Esophagus (tissue), 2 donors: ENCODE results near the gene ARHGAP22. TPM values are rescaled to one million over a fixed set of nuclear protein-coding genes. Genes with fewer than 3 reads are reported as not detected.
"Not testable (repeated sequence)": the region's sequence is repeated elsewhere in the genome, so short reads cannot be mapped to it uniquely, and the experiment has no call there.

ENCODE experiments used
- H3K27ac ChIP-seq, 2 donors: one replicate each; pipeline ENCODE4 v1.5.1; 2013; ENCODE audit warnings: low read depth in 2 of 2, mild to moderate bottlenecking in 2 of 2, inconsistent platforms in 1 of 2, low read length in 1 of 2, moderate library complexity in 1 of 2
- H3K27me3 ChIP-seq, 2 donors: one replicate each; pipeline ENCODE4 v1.6.1; 2013; ENCODE audit warnings: low read length in 2 of 2, control low read depth in 1 of 2, mild to moderate bottlenecking in 1 of 2; ENCODE audit not compliant: insufficient read depth in 2 of 2, control insufficient read depth in 1 of 2
- H3K36me3 ChIP-seq, 2 donors: one replicate each; pipeline ENCODE4 v1.6.1; 2013; ENCODE audit warnings: low read length in 1 of 2; ENCODE audit not compliant: control insufficient read depth in 2 of 2, insufficient read depth in 2 of 2
- H3K4me1 ChIP-seq, 2 donors: one replicate each; pipeline ENCODE4 v1.6.1; 2013; ENCODE audit warnings: low read length in 1 of 2; ENCODE audit not compliant: control insufficient read depth in 2 of 2, insufficient read depth in 2 of 2
- H3K4me3 ChIP-seq, 2 donors: one replicate each; pipeline ENCODE4 v1.5.1; 2013; ENCODE audit warnings: low read length in 2 of 2, mild to moderate bottlenecking in 2 of 2, low read depth in 1 of 2, moderate library complexity in 1 of 2
- H3K9me3 ChIP-seq, 2 donors: one replicate each; pipeline ENCODE4 v1.6.1; 2013; ENCODE audit warnings: mild to moderate bottlenecking in 2 of 2, low read depth in 1 of 2, low read length in 1 of 2, moderate library complexity in 1 of 2; ENCODE audit not compliant: control insufficient read depth in 2 of 2, insufficient read depth in 1 of 2
- WGBS, 2 donors: extraction: QIAGEN DNeasy Blood & Tissue Kit; methylation state at CpG; one replicate each; pipeline ENCODE4 v1.1.7; 2013; 5-methylcytosine and 5-hydroxymethylcytosine counted together
- polyA plus RNA-seq, 2 donors: library from polyadenylated mRNA; stranded (reverse); fragments of 200-250 nt; gene quantifications; one replicate each; pipeline ENCODE4 v1.2.3, GENCODE V29; 2013
- donor health status: healthy with polysubstance abuse.
- donor health status: Bipolar disorder and iron deficiency.

The ARHGAP22 gene
- polyA plus RNA-seq, 2 donors, result 1.2 to 1.6 TPM

DNA sequence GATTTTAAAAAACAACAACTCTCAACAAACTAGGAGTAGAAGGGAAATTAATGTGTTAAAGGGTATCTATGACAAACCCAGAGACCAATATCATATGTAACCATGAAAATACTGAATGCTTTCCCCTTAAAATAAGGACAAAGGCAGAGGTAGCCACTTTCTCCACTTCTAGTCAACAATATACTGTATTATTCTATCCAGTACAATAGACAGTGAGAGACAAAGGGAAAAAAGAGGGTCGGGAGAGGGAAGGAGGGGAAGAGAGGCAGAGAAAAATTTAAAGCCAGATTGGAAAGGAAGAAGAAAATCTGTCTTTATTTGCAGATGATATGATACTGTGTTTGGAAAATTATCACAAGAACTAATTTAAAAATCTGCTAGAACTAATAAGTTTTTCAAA is 40.7 kb upstream of the ARHGAP22 start:
- Histone ChIP-seq H3K36me3 (no peaks in the 10 kb centered on the region), H3K9me3 (no peaks in the 10 kb centered on the region), H3K27me3 (no peaks in the 10 kb centered on the region), H3K27ac (no peak overlapping the region), H3K4me1 (no peaks in the 10 kb centered on the region), H3K4me3 (no peak overlapping the region)
- WGBS, 2 donors, result 63 to 69% methylated on average over 1 of the region's 1 CpG

DNA sequence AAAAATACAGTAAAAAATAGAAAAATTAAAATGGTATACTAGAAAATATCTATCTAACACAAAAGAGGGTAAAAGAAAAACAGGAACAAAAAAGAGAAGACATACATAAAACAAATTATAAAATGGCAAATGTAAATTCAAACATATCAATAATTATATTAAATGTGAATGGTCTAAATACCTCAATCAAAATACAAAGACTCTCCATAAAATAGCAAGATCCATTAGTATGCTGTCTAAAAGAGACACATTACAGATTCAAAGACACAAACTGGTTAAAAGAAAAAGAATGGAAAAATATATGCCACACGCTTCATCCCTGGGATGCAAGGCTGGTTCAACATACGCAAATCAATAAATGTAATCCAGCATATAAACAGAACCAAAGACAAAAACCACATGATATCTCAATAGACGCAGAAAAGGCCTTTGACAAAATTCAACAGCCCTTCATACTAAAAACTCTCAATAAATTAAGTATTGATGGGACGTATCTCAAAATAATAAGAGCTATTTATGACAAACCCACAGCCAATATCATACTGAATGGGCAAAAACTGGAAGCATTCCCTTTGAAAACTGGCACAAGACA is 36.3 kb upstream of the ARHGAP22 start:
- not testable (repeated sequence) for H3K9me3 ChIP-seq, H3K27ac ChIP-seq, H3K4me3 ChIP-seq, H3K4me1 ChIP-seq, H3K27me3 ChIP-seq, H3K36me3 ChIP-seq
- WGBS, 2 donors, result 94 to 95% methylated on average over 4 of the region's 4 CpGs

DNA sequence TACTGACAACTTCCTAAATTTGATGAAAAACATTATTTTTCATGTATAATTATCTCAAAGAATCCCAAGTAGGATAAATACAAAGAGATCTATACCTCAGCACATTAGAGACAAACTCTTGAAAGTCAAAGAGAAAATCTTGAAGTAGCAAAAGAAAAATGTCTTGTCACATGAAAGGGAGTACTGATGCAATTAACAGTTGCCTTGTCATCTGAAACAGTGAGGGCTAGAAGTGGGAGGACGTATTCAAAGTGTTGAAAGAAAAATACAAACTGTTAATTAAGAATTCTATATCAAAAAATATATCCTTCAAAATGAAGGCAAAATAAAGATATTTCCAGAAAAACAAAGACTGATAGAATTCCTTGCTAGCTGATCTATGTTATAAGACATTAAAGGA is 35.5 kb upstream of the ARHGAP22 start:
- no peak overlapping the region for H3K4me3 ChIP-seq
- no peaks in the 10 kb centered on the region for H3K27me3 ChIP-seq
- no peaks in the 10 kb centered on the region for H3K36me3 ChIP-seq
- H3K27ac ChIP-seq, result no peak overlapping the region
- WGBS, 2 donors, result 69 to 73% methylated on average over 1 of the region's 1 CpG
- H3K4me1 ChIP-seq, result no peaks in the 10 kb centered on the region
- H3K9me3 ChIP-seq, result no peaks in the 10 kb centered on the region

DNA sequence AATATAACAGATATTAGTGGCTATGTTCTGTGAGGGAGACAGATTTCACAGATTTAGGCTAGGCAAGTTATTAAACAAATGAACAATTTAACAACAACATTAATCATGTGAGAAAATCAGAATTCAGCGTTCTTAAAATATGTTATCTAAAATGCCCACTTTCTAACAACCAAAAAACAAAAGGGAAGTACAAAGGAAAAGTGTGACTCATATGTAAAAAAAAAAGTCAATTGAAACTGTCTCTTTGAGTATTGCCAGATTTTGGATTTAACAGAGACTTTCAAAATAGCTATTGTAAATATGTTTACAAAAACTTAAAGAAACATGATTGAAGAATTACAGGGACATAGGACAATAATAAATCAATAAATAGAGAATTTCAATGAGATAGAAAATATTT is 34.8 kb upstream of the ARHGAP22 start:
- H3K9me3 ChIP-seq, result no peaks in the 10 kb centered on the region
- WGBS, 2 donors, result 24 to 40% methylated on average over 1 of the region's 1 CpG
- no peaks in the 10 kb centered on the region for H3K27me3 ChIP-seq
- no peaks in the 10 kb centered on the region for H3K36me3 ChIP-seq
- H3K4me1 ChIP-seq, result no peaks in the 10 kb centered on the region
- no peak overlapping the region for H3K4me3 ChIP-seq
- no peak overlapping the region for H3K27ac ChIP-seq

DNA sequence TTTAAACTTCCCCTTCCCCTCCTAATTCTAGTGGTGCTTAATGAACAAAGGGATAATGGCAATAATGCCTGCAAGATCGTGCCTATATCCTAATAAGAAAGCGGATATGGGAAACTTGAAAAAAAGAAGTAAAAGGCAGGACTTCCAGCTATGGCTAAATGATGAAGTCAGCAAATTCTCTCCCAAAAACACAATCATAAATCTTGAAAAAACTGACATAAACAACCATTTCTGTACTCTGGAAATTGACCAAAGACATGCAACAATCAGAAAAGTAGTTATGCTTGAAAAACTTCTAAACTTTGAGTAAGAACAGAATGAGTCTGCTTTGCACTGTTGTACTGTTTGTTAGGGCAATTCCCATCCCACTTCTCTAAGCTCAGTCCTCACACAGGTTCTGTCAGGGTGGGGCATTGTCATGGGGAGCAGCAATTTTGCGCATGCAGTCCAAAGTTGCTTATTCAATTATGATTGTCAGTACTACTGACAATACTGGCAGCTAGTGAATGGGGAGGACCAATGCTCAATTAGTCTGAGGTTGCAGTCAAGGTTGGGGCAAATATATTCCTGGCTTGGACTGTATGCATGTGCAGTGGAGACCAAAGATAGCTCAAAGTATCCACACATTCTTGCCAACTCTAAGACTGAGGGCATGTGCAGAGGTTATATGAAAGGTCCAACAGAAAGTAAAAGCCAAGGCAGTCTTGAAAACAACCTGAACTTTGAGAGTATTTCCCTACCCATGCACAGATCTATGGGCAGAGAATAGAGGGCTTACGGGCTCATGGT is 34.1 kb upstream of the ARHGAP22 start:
- Histone ChIP-seq H3K4me3 (no peak overlapping the region), H3K27me3 (no peaks in the 10 kb centered on the region), H3K9me3 (no peaks in the 10 kb centered on the region), H3K36me3 (no peaks in the 10 kb centered on the region), H3K27ac (no peak overlapping the region), H3K4me1 (no peaks in the 10 kb centered on the region)
- WGBS, 2 donors, result 75 to 78% methylated on average over 4 of the region's 4 CpGs

DNA sequence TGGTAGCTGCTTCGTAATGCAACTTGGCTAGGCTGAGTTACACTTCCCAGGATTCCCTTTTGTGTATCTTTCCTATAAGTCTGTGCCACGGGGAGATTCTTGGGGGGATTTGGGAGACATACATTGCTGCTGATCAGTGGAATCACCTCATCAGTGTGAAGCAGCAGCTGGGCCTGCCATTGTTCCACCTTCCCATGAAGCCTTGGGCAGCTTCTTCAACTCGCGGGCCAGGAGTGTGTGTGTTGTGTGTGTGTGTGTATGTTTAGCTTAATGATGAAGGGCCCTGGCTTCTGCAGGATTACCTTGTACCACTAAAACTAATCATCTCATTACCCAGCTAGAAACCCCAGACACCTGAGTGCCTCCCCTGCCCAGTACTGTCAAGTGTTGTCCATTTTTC is 33.3 kb upstream of the ARHGAP22 start:
- Histone ChIP-seq H3K9me3 (no peaks in the 10 kb centered on the region), H3K36me3 (no peaks in the 10 kb centered on the region), H3K27me3 (no peaks in the 10 kb centered on the region), H3K4me1 (no peaks in the 10 kb centered on the region), H3K4me3 (no peak overlapping the region), H3K27ac (no peak overlapping the region)
- WGBS, 2 donors, result 85 to 90% methylated on average over 4 of the region's 4 CpGs

DNA sequence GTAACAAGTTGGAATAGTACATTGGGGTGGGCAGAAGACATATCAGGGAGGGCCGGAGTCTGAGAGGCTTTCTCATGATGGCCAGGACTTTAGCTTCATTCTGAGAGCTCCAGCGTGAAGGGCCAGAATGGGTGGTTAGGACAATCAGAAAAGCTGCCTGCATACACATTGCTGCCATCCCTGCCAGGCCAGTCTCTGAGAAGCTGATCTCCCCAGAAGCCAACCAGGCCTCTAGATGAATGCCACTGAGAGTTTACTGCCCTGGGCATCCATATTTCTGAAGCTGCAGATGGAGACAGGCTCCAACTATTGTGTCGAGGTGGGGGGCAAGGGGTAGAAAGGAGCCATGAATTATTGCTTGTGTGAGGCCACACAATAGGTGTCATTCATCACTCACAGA is 32.0 kb upstream of the ARHGAP22 start:
- Histone ChIP-seq H3K4me3 (no peak overlapping the region), H3K27ac (no peak overlapping the region), H3K9me3 (no peaks in the 10 kb centered on the region), H3K36me3 (no peaks in the 10 kb centered on the region), H3K4me1 (no peaks in the 10 kb centered on the region), H3K27me3 (no peaks in the 10 kb centered on the region)
- WGBS, 2 donors, result 86 to 92% methylated on average over 3 of the region's 3 CpGs

DNA sequence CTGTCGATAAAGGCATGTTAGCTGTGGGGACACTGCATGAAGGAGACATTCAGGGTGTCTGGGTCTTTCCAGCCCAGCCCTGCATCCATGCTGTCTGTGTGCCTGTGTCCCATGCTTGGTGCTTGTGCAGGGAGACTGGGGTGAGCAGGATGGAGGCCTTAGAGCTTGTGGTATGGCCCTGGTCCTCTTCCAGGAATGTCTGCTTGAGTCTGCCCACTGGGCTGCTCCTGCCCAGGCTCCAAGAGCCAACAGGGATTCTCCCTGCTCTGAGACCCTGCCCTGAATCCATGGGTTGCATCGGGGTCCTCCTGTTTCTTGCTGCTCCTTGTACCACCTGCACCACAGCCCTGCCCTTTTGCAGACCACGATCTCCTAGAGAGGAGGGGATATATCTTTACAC is 31.4 kb upstream of the ARHGAP22 start:
- no peaks in the 10 kb centered on the region for H3K36me3 ChIP-seq
- WGBS, 2 donors, result 64 to 72% methylated on average over 3 of the region's 3 CpGs

DNA sequence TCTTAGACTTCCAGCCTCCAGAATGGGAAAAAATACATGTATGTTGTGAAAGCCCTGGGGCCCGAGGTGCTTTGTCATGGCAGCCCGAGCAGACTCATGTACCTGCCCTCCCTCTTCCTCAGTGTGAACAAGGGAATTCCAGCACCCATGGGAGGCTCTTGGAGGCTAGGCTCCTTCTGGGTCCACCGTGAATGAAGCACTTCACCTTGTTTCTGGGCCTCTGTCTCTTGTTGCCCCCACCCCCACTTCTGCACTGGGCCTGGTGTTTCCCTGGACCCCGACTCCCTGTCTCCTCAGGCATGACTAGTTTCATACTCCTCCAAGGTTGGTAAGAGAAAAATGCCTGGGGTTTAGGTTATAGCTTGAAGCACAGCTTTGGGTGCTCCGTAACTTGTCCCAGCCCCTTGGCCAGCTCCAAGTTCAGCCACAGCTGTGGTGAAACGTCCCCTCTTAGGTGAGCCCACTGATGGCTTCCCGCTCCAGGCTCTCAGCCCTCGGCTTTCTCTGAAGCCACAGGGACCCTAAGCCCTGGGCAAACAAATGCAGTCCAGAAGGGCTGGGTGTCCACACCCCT is 30.2 kb upstream of the ARHGAP22 start:
- WGBS, 2 donors, result 79 to 85% methylated on average over 8 of the region's 8 CpGs
- Histone ChIP-seq H3K36me3 (no peaks in the 10 kb centered on the region), H3K4me1 (no peaks in the 10 kb centered on the region), H3K27ac (no peak overlapping the region), H3K27me3 (no peaks in the 10 kb centered on the region), H3K9me3 (no peaks in the 10 kb centered on the region), H3K4me3 (no peak overlapping the region)

More for the DNA sequence above, 31.4 kb upstream of the ARHGAP22 start:
- no peaks in the 10 kb centered on the region for H3K4me1 ChIP-seq
- H3K9me3 ChIP-seq, result no peaks in the 10 kb centered on the region
- H3K4me3 ChIP-seq, result no peak overlapping the region
- H3K27me3 ChIP-seq, result no peaks in the 10 kb centered on the region
- H3K27ac ChIP-seq, result no peak overlapping the region
